HAP-1 (cell line): Measurements from ENCODE around the gene HLA-A.
"Not testable (repeated sequence)": the region's sequence is repeated elsewhere in the genome, so short reads cannot be mapped to it uniquely, and the experiment has no call there.

Source experiments
- DNase-seq, 2 experiments: peaks; one replicate each; pipeline ENCODE4 v3.0.0-alpha.2; 2016 to 2020; ENCODE audit warnings: low spot score in 2 of 2
- H3K27me3 ChIP-seq: fragments of 250-450 bp; sonication (Bioruptor Pico); 2 replicates; pipeline ENCODE4 v1.5.1; 2020; ENCODE audit warnings: low read depth, mild to moderate bottlenecking, moderate library complexity
- H3K36me3 ChIP-seq: fragments of 250-450 bp; sonication (Bioruptor Pico); replicated peaks from 2 replicates; pipeline ENCODE4 v1.5.1; 2020; ENCODE audit warnings: mild to moderate bottlenecking
- H3K4me1 ChIP-seq: fragments of 250-450 bp; sonication (Bioruptor Pico); 2 replicates; pipeline ENCODE4 v1.5.1; 2020; ENCODE audit warnings: mild to moderate bottlenecking
- H3K4me3 ChIP-seq: fragments of 250-450 bp; sonication (Bioruptor Pico); 2 replicates; pipeline ENCODE4 v1.5.1; 2020; ENCODE audit warnings: mild to moderate bottlenecking, moderate library complexity
- H3K9me3 ChIP-seq: fragments of 250-450 bp; sonication (Bioruptor Pico); 2 replicates; pipeline ENCODE4 v1.5.1; 2020; ENCODE audit warnings: mild to moderate bottlenecking, moderate library complexity
- in situ Hi-C: fragments of 300-500 bp; cut with MboI; formaldehyde crosslinking; loops from 3 replicates; pipeline ENCODE4 v1.14.3; 2020; ENCODE audit warnings: low sequenced_read_pairs, inconsistent platforms, mixed read lengths

HLA-A gene

GRCh38 chr6:29958921-29959320, 16.6 kb downstream of the HLA-A start:
- H3K4me3 ChIP-seq: no peak overlapping the region
- peaks cover 2% of the 10 kb centered on the region for H3K9me3 ChIP-seq
- in situ Hi-C loops: no loop called here
- no peaks in the 10 kb centered on the region for H3K36me3 ChIP-seq
- no peaks in the 10 kb centered on the region for H3K27me3 ChIP-seq
- H3K4me1 ChIP-seq: no peaks in the 10 kb centered on the region
- no peak for DNase-seq

GRCh38 chr6:29959467-29959866, 17.1 kb downstream of the HLA-A start:
- DNase-seq: no peak
- Histone ChIP-seq H3K9me3 (peaks cover 2% of the 10 kb centered on the region), H3K4me1 (peaks cover 5% of the 10 kb centered on the region), H3K27me3 (no peaks in the 10 kb centered on the region), H3K4me3 (no peak overlapping the region), H3K36me3 (no peaks in the 10 kb centered on the region)
- in situ Hi-C loops: no loop called here

GRCh38 chr6:29961966-29962365, 19.6 kb downstream of the HLA-A start:
- Histone ChIP-seq H3K9me3 (peaks cover 2% of the 10 kb centered on the region), H3K27me3 (no peaks in the 10 kb centered on the region), H3K4me1 (peaks cover 17% of the 10 kb centered on the region), H3K36me3 (no peaks in the 10 kb centered on the region), H3K4me3 (no peak overlapping the region)
- DNase-seq: no peak
- in situ Hi-C loops: no loop called here

GRCh38 chr6:29963697-29964096, 21.4 kb downstream of the HLA-A start:
- H3K4me3 ChIP-seq, H3K36me3 ChIP-seq, H3K9me3 ChIP-seq, DNase-seq, H3K27me3 ChIP-seq, in situ Hi-C loops: not testable (repeated sequence)
- peaks cover 17% of the 10 kb centered on the region for H3K4me1 ChIP-seq

- Histone ChIP-seq H3K9me3 (no peaks in the 10 kb centered on the region; the same call in 1 of the 2 replicates), H3K4me3 (no peak overlapping the region), H3K4me1 (peaks cover 17% of the 10 kb centered on the region), H3K36me3 (no peaks in the 10 kb centered on the region), H3K27me3 (no peaks in the 10 kb centered on the region)
- in situ Hi-C loops: no loop called here
- DNase-seq: peak in 1 of 2 experiments; percentile 50
Observed at GRCh38 chr6:29964518-29964886, 22.2 kb downstream of the HLA-A start.

- H3K4me3 ChIP-seq: peak overlapping the region; percentile 9
Observed at GRCh38 chr6:29964887-29965562, 22.7 kb downstream of the HLA-A start.

GRCh38 chr6:29965563-29965872, 23.2 kb downstream of the HLA-A start:
- Histone ChIP-seq H3K4me3 (peak overlapping the region; percentile 9), H3K9me3 (no peaks in the 10 kb centered on the region; the same call in 1 of the 2 replicates), H3K36me3 (no peaks in the 10 kb centered on the region), H3K27me3 (no peaks in the 10 kb centered on the region), H3K4me1 (peaks cover 17% of the 10 kb centered on the region)
- in situ Hi-C loops: no loop called here
- DNase-seq: peak in 1 of 2 experiments; percentile 27

More at GRCh38 chr6:29964887-29965562, 22.7 kb downstream of the HLA-A start:
- H3K4me1 ChIP-seq: peaks cover 17% of the 10 kb centered on the region
- no peaks in the 10 kb centered on the region; the same call in 1 of the 2 replicates for H3K9me3 ChIP-seq
- peak; percentile 67 to 69 for DNase-seq
- in situ Hi-C loops: no loop called here
- H3K27me3 ChIP-seq: no peaks in the 10 kb centered on the region
- no peaks in the 10 kb centered on the region for H3K36me3 ChIP-seq

GRCh38 chr6:29965873-29966601, 23.7 kb downstream of the HLA-A start:
- Histone ChIP-seq H3K4me3 (no peak overlapping the region), H3K36me3 (no peaks in the 10 kb centered on the region), H3K9me3 (no peaks in the 10 kb centered on the region; the same call in 1 of the 2 replicates), H3K27me3 (no peaks in the 10 kb centered on the region), H3K4me1 (peaks cover 17% of the 10 kb centered on the region)
- DNase-seq: peak in 1 of 2 experiments; percentile 49
- in situ Hi-C loops: no loop called here

- Histone ChIP-seq H3K27me3 (no peaks in the 10 kb centered on the region), H3K9me3 (no peaks in the 10 kb centered on the region; the same call in 1 of the 2 replicates), H3K36me3 (no peaks in the 10 kb centered on the region), H3K4me1 (peaks cover 17% of the 10 kb centered on the region), H3K4me3 (no peak overlapping the region)
- DNase-seq: no peak
- in situ Hi-C loops: no loop called here
Observed at GRCh38 chr6:29967379-29968010, 25.2 kb downstream of the HLA-A start.

- no peak overlapping the region for H3K4me3 ChIP-seq
- no peaks in the 10 kb centered on the region; the same call in 1 of the 2 replicates for H3K9me3 ChIP-seq
- no peaks in the 10 kb centered on the region for H3K36me3 ChIP-seq
- no peaks in the 10 kb centered on the region for H3K27me3 ChIP-seq
- H3K4me1 ChIP-seq: peaks cover 17% of the 10 kb centered on the region
- no peak for DNase-seq
- in situ Hi-C loops: no loop called here
Observed at GRCh38 chr6:29968130-29968529, 25.8 kb downstream of the HLA-A start.

- Histone ChIP-seq H3K9me3 (no peaks in the 10 kb centered on the region; the same call in 1 of the 2 replicates), H3K4me3 (no peak overlapping the region), H3K36me3 (no peaks in the 10 kb centered on the region), H3K27me3 (no peaks in the 10 kb centered on the region), H3K4me1 (peaks cover 17% of the 10 kb centered on the region)
- no peak for DNase-seq
- in situ Hi-C loops: no loop called here
Observed at GRCh38 chr6:29968905-29969304, 26.6 kb downstream of the HLA-A start.

- no peaks in the 10 kb centered on the region for H3K36me3 ChIP-seq
- in situ Hi-C loops: no loop called here
- no peaks in the 10 kb centered on the region for H3K27me3 ChIP-seq
- no peak overlapping the region for H3K4me3 ChIP-seq
- peaks cover 2% of the 10 kb centered on the region for H3K4me1 ChIP-seq
- no peaks in the 10 kb centered on the region for H3K9me3 ChIP-seq
- DNase-seq: no peak
Observed at GRCh38 chr6:29970711-29971110, 28.4 kb downstream of the HLA-A start.

- Histone ChIP-seq H3K4me1 (peaks cover 3% of the 10 kb centered on the region; the same call in 1 of the 2 replicates), H3K4me3 (no peak overlapping the region), H3K27me3 (no peaks in the 10 kb centered on the region), H3K9me3 (no peaks in the 10 kb centered on the region), H3K36me3 (no peaks in the 10 kb centered on the region)
- DNase-seq: no peak
- in situ Hi-C loops: no loop called here
Observed at GRCh38 chr6:29974901-29975560, 32.7 kb downstream of the HLA-A start.

GRCh38 chr6:29975561-29975907, 33.2 kb downstream of the HLA-A start:
- Histone ChIP-seq H3K36me3 (no peaks in the 10 kb centered on the region), H3K4me3 (no peak overlapping the region), H3K4me1 (peaks cover 3% of the 10 kb centered on the region; the same call in 1 of the 2 replicates), H3K27me3 (no peaks in the 10 kb centered on the region), H3K9me3 (no peaks in the 10 kb centered on the region)
- in situ Hi-C loops: no loop called here
- no peak for DNase-seq
